WTC11 (cell line): Measurements from ENCODE around the gene CTNNA3. TPM values are rescaled to one million over a fixed set of nuclear protein-coding genes. Genes with fewer than 3 reads are reported as not detected.

Experiments
- ATAC-seq: fragments of 200-7000 bp; cut with Tn5 transposase; 2 replicates; pipeline ENCODE4 v1.10.0; 2021; ENCODE audit warnings: mild to moderate bottlenecking, moderate library complexity
- CTCF ChIA-PET: fragments of 300-600 bp; sonication (Branson Sonifier 250); formaldehyde crosslinking; loops from one replicate; lab custom pipeline; 2021; ENCODE audit warnings: antibody characterized with exemption; lab: Charles Lee
- POLR2A ChIA-PET: fragments of 350-600 bp; sonication (Branson Sonifier 250); formaldehyde crosslinking; loops from one replicate; lab custom pipeline; 2021; ENCODE audit warnings: antibody characterized with exemption; lab: Charles Lee
- DNase-seq: peaks from one replicate; pipeline ENCODE4 v3.0.0; 2021; ENCODE audit warnings: low spot score
- H3K27ac Mint-ChIP-seq: 2 replicates; pipeline ENCODE4 v1.8.0; 2021; ENCODE audit warnings: mixed read lengths
- H3K27me3 Mint-ChIP-seq: 2 replicates; pipeline ENCODE4 v1.8.0; 2021; ENCODE audit warnings: low read depth, mild to moderate bottlenecking, moderate library complexity, mixed read lengths
- H3K36me3 Mint-ChIP-seq: 2 replicates; pipeline ENCODE4 v1.8.0; 2021; ENCODE audit warnings: mixed read lengths
- H3K4me1 Mint-ChIP-seq: 2 replicates; pipeline ENCODE4 v1.8.0; 2022; ENCODE audit warnings: mixed read lengths
- H3K4me3 Mint-ChIP-seq: 2 replicates; pipeline ENCODE4 v1.8.0; 2021; ENCODE audit warnings: mild to moderate bottlenecking, moderate library complexity, mixed read lengths
- H3K9me3 Mint-ChIP-seq: 2 replicates; pipeline ENCODE4 v1.8.0; 2021; ENCODE audit warnings: mixed read lengths
- ATF6 ChIP-seq: sonication (generic); formaldehyde crosslinking; IDR thresholded peaks from 2 replicates; pipeline ENCODE4 v1.8.1; 2023; ENCODE audit warnings: mild to moderate bottlenecking, missing genetic modification reagents
- CDX4 ChIP-seq: fragments of 250-450 bp; sonication (Bioruptor Pico); IDR thresholded peaks from 2 replicates; pipeline ENCODE4 v1.9.0; 2021; ENCODE audit warnings: moderate library complexity, mild to moderate bottlenecking, inconsistent platforms, borderline replicate concordance
- CREM ChIP-seq: sonication (generic); formaldehyde crosslinking; IDR thresholded peaks from 2 replicates; pipeline ENCODE4 v1.8.1; 2022; ENCODE audit warnings: mild to moderate bottlenecking, missing genetic modification reagents, moderate library complexity
- CTCF ChIP-seq: fragments of 200-600 bp; IDR thresholded peaks from 2 replicates; pipeline ENCODE4 v1.8.0; 2022; ENCODE audit warnings: antibody characterized with exemption
- E2F4 ChIP-seq: sonication (generic); formaldehyde crosslinking; IDR thresholded peaks from 2 replicates; pipeline ENCODE4 v1.8.1; 2022; ENCODE audit warnings: low read depth, mild to moderate bottlenecking, moderate library complexity, missing genetic modification reagents, borderline replicate concordance
- ESRRA ChIP-seq: sonication (generic); formaldehyde crosslinking; IDR thresholded peaks from 2 replicates; pipeline ENCODE4 v1.8.1; 2022; ENCODE audit warnings: mild to moderate bottlenecking, missing genetic modification reagents, borderline replicate concordance
- ETV6 ChIP-seq: sonication (generic); formaldehyde crosslinking; IDR thresholded peaks from 2 replicates; pipeline ENCODE4 v1.8.1; 2022; ENCODE audit warnings: mild to moderate bottlenecking, missing genetic modification reagents
- FOXK1 ChIP-seq: sonication (generic); formaldehyde crosslinking; IDR thresholded peaks from 2 replicates; pipeline ENCODE4 v1.8.0; 2022; ENCODE audit warnings: mild to moderate bottlenecking, moderate library complexity, missing genetic modification reagents
- GABPB1 ChIP-seq: sonication (generic); formaldehyde crosslinking; IDR thresholded peaks from 2 replicates; pipeline ENCODE4 v1.8.1; 2023; ENCODE audit warnings: mild to moderate bottlenecking, missing genetic modification reagents
- GTF2I ChIP-seq: fragments of 250-450 bp; sonication (Bioruptor Pico); conservative IDR thresholded peaks from 2 replicates; pipeline ENCODE4 v1.4.0; 2021; ENCODE audit warnings: mild to moderate bottlenecking
- NFATC4 ChIP-seq: fragments of 250-450 bp; sonication (Bioruptor Pico); IDR thresholded peaks from 2 replicates; pipeline ENCODE4 v1.9.0; 2021; ENCODE audit warnings: mild to moderate bottlenecking
- NR2C2 ChIP-seq: sonication (generic); formaldehyde crosslinking; IDR thresholded peaks from 2 replicates; pipeline ENCODE4 v1.8.0; 2022; ENCODE audit warnings: mild to moderate bottlenecking, missing genetic modification reagents
- NR3C1 ChIP-seq: sonication (generic); formaldehyde crosslinking; conservative IDR thresholded peaks from 2 replicates; pipeline ENCODE4 v1.8.1; 2023; ENCODE audit warnings: low read depth, mild to moderate bottlenecking, missing genetic modification reagents
- OVOL2 ChIP-seq: fragments of 250-450 bp; sonication (Bioruptor Pico); IDR thresholded peaks from 2 replicates; pipeline ENCODE4 v1.9.0; 2021; ENCODE audit warnings: mild to moderate bottlenecking, borderline replicate concordance
- PRRX2 ChIP-seq: fragments of 250-450 bp; sonication (Bioruptor Pico); IDR thresholded peaks from 2 replicates; pipeline ENCODE4 v1.8.0; 2021; ENCODE audit warnings: mild to moderate bottlenecking
- SP1 ChIP-seq: sonication (generic); formaldehyde crosslinking; conservative IDR thresholded peaks from 2 replicates; pipeline ENCODE4 v1.8.1; 2022; ENCODE audit warnings: missing genetic modification reagents
- TCF7 ChIP-seq: sonication (generic); formaldehyde crosslinking; IDR thresholded peaks from 2 replicates; pipeline ENCODE4 v1.8.0; 2022; ENCODE audit warnings: mild to moderate bottlenecking, low read depth, missing genetic modification reagents, moderate library complexity
- ZNF121 ChIP-seq: sonication (generic); formaldehyde crosslinking; IDR thresholded peaks from 2 replicates; pipeline ENCODE4 v1.8.0; 2023; ENCODE audit warnings: missing genetic modification reagents
- ZNF219 ChIP-seq: sonication (generic); formaldehyde crosslinking; IDR thresholded peaks from 2 replicates; pipeline ENCODE4 v1.8.0; 2023; ENCODE audit warnings: missing genetic modification reagents, mild to moderate bottlenecking, borderline replicate concordance
- ZNF232 ChIP-seq: sonication (generic); formaldehyde crosslinking; IDR thresholded peaks from 2 replicates; pipeline ENCODE4 v1.8.0; 2022; ENCODE audit warnings: mild to moderate bottlenecking, missing genetic modification reagents
- ZNF317 ChIP-seq: sonication (generic); formaldehyde crosslinking; IDR thresholded peaks from 2 replicates; pipeline ENCODE4 v1.8.1; 2023; ENCODE audit warnings: low read depth, mild to moderate bottlenecking, moderate library complexity, missing genetic modification reagents, borderline replicate concordance
- ZNF425 ChIP-seq: fragments of 250-450 bp; sonication (Bioruptor Pico); conservative IDR thresholded peaks from 2 replicates; pipeline ENCODE4 v1.9.0; 2021; ENCODE audit warnings: mild to moderate bottlenecking
- ZSCAN18 ChIP-seq: fragments of 250-450 bp; sonication (Bioruptor Pico); IDR thresholded peaks from 2 replicates; pipeline ENCODE4 v2.1.2; 2022; ENCODE audit warnings: mild to moderate bottlenecking, moderate library complexity
- total RNA-seq: library from RNA; stranded (reverse); gene quantifications from 3 replicates; pipeline ENCODE4 v1.2.3, GENCODE V29; 2021

Gene CTNNA3
- total RNA-seq, 1 experiment from 2014 or later = 6.1 TPM

- ChIA-PET POLR2A (interaction anchor here (0.7 kb wide), 2 partner anchors 101 to 1870 kb away, joined by 3 to 6 read pairs; no protein-coding TSS in a partner anchor), CTCF (no interaction called here)
- no peaks in the 10 kb centered on the region for H3K36me3 Mint-ChIP-seq
- no peaks in the 10 kb centered on the region for H3K9me3 Mint-ChIP-seq
- peak overlapping the region; percentile 43; the same call in 1 of the 2 replicates for H3K27ac Mint-ChIP-seq
- DNase-seq = no peak
- peaks cover 28% of the 10 kb centered on the region for H3K4me1 Mint-ChIP-seq
- TF ChIP-seq FOXK1 (no peak), CDX4 (CRISPR knock-in tag) (no peak), ZNF232 (CRISPR knock-in tag) (no peak), NFATC4 (no peak), NR3C1 (CRISPR knock-in tag) (no peak), PRRX2 (CRISPR knock-in tag) (no peak), ESRRA (no peak)
- ATAC-seq = peak; percentile 85
- H3K4me3 Mint-ChIP-seq = no peak overlapping the region
- no peaks in the 10 kb centered on the region for H3K27me3 Mint-ChIP-seq
These were observed 1301.5 kb downstream of the CTNNA3 start for GRCh38 chr10:66394342-66395063.

- no peak overlapping the region for H3K27ac Mint-ChIP-seq
- no peak for DNase-seq
- ATAC-seq = no peak
- TF ChIP-seq ZNF121 (CRISPR knock-in tag) = no peak
- TF ChIP-seq NR3C1 (CRISPR knock-in tag) = no peak
- TF ChIP-seq CREM (CRISPR knock-in tag) = no peak
- no peak for TF ChIP-seq NR2C2 (CRISPR knock-in tag)
- no peak for TF ChIP-seq CTCF
- TF ChIP-seq E2F4 (CRISPR knock-in tag) = no peak
- TF ChIP-seq ZSCAN18 (CRISPR knock-in tag) = no peak
- TF ChIP-seq ZNF219 (CRISPR knock-in tag) = no peak
- TF ChIP-seq GTF2I (CRISPR knock-in tag) = no peak
- no peak for TF ChIP-seq ESRRA
- CTCF ChIA-PET = no interaction called here
- H3K27me3 Mint-ChIP-seq = no peaks in the 10 kb centered on the region
- H3K9me3 Mint-ChIP-seq = peaks cover 12% of the 10 kb centered on the region
- H3K4me1 Mint-ChIP-seq = peaks cover 30% of the 10 kb centered on the region
- peaks cover 3% of the 10 kb centered on the region; the same call in 1 of the 2 replicates for H3K36me3 Mint-ChIP-seq
- H3K4me3 Mint-ChIP-seq = no peak overlapping the region
- POLR2A ChIA-PET = no interaction called here
These were observed 1305.1 kb downstream of the CTNNA3 start for GRCh38 chr10:66390926-66391325.

GRCh38 chr10:66381045-66381444 is 1315.0 kb downstream of the CTNNA3 start:
- Mint-ChIP-seq H3K36me3 (peaks cover 4% of the 10 kb centered on the region; the same call in 1 of the 2 replicates), H3K27me3 (no peaks in the 10 kb centered on the region; the same call in 1 of the 2 replicates), H3K27ac (no peak overlapping the region), H3K4me1 (peaks cover 19% of the 10 kb centered on the region), H3K4me3 (no peak overlapping the region), H3K9me3 (peaks cover 15% of the 10 kb centered on the region)
- no peak for ATAC-seq
- POLR2A ChIA-PET = no interaction called here
- no peak for DNase-seq
- CTCF ChIA-PET = no interaction called here
- TF ChIP-seq TCF7 (CRISPR knock-in tag) (no peak), ZNF317 (no peak), ATF6 (CRISPR knock-in tag) (no peak), ETV6 (no peak), PRRX2 (CRISPR knock-in tag) (no peak), GABPB1 (CRISPR knock-in tag) (no peak), OVOL2 (no peak), ZNF425 (CRISPR knock-in tag) (no peak), SP1 (CRISPR knock-in tag) (no peak)
